GM12878 (cell line): ENCODE results near the gene PHF21B. TPM values are rescaled to one million over a fixed set of nuclear protein-coding genes. Genes with fewer than 3 reads are reported as not detected.

ENCODE experiments used
- ATAC-seq: fragments of 200-7000 bp; cut with Tn5 transposase; 3 replicates; pipeline ENCODE4 v1.9.1; 2020; ENCODE audit warnings: mild to moderate bottlenecking, moderate library complexity
- BruUV-seq: library from RNA; stranded (reverse); fragments of 400-500 nt; replicated peaks from 2 replicates; lab custom pipeline; 2021; lab: Mats Ljungman, UMichigan
- CTCF ChIA-PET: fragments of 300-600 bp; sonication (Branson Sonifier 250); formaldehyde crosslinking; extraction: SDS; loops from one replicate; lab custom pipeline; 2021; ENCODE audit warnings: inconsistent platforms; lab: Yijun Ruan, JAX
- POLR2A ChIA-PET: fragments of 350-600 bp; formaldehyde crosslinking; extraction: SDS; loops from one replicate; lab custom pipeline; 2021; ENCODE audit warnings: inconsistent platforms; lab: Charles Lee
- RAD21 ChIA-PET: fragments of 300-600 bp; sonication (Branson Sonifier 250); formaldehyde crosslinking; loops from one replicate; lab custom pipeline; 2023; ENCODE audit warnings: antibody characterized with exemption; ENCODE audit not compliant: unreplicated experiment; lab: Charles Lee
- SMC1A ChIA-PET: fragments of 300-600 bp; sonication (Branson Sonifier 250); formaldehyde crosslinking; loops from one replicate; lab custom pipeline; 2023; ENCODE audit not compliant: unreplicated experiment, uncharacterized antibody; lab: Charles Lee
- DNase-seq: peaks from one replicate; pipeline ENCODE4 v3.0.0-alpha.2; 2011; ENCODE audit warnings: low read depth, low spot score
- FAIRE-seq: peaks from 3 replicates; lab custom pipeline; 2011; peaks lifted over from hg19 to GRCh38; lab: Jason Lieb, UNC
- H2AFZ ChIP-seq: 2 replicates; pipeline ENCODE4 v1.6.0; 2011; ENCODE audit warnings: low read depth, low read length, control low read depth; ENCODE audit not compliant: control insufficient read depth
- H3K27ac ChIP-seq: 2 replicates; pipeline ENCODE4 v1.5.1; 2011; ENCODE audit warnings: control low read depth; ENCODE audit not compliant: control insufficient read depth, insufficient read depth
- H3K27me3 ChIP-seq, 2 experiments: replicated peaks in 1 of 2; 2 replicates each; pipeline versions ENCODE4 v1.6.0 to v1.6.1; 2011; ENCODE audit warnings: low read length in 1 of 2; ENCODE audit not compliant: control insufficient read depth in 2 of 2, insufficient read depth in 2 of 2
- H3K36me3 ChIP-seq, 2 experiments: 2 replicates each; pipeline ENCODE4 v1.5.1; 2011; ENCODE audit warnings: low read length in 1 of 2; ENCODE audit not compliant: control insufficient read depth in 2 of 2, insufficient read depth in 2 of 2
- H3K4me1 ChIP-seq: 2 replicates; pipeline ENCODE4 v1.6.1; 2011; ENCODE audit warnings: mild to moderate bottlenecking, low read length, moderate library complexity, mixed read lengths; ENCODE audit not compliant: control insufficient read depth, insufficient read depth
- H3K4me2 ChIP-seq: 2 replicates; pipeline ENCODE4 v1.6.0; 2011; ENCODE audit warnings: control low read depth; ENCODE audit not compliant: control insufficient read depth, insufficient read depth
- H3K4me3 ChIP-seq: fragments of 200-600 bp; sonication (generic); 2 replicates; pipeline ENCODE4 v1.5.1; 2016
- H3K79me2 ChIP-seq: 2 replicates; pipeline ENCODE4 v1.6.0; 2011; ENCODE audit warnings: low read length; ENCODE audit not compliant: control insufficient read depth, insufficient read depth
- H3K9ac ChIP-seq: 2 replicates; pipeline ENCODE4 v1.8.0; 2011; ENCODE audit warnings: low read length, control low read depth, mixed read lengths; ENCODE audit not compliant: control insufficient read depth, insufficient read depth
- H3K9me3 ChIP-seq: replicated peaks from 3 replicates; pipeline ENCODE4 v1.5.1; 2011; ENCODE audit warnings: mild to moderate bottlenecking, low read length; ENCODE audit not compliant: control insufficient read depth, insufficient read depth
- H4K20me1 ChIP-seq: 2 replicates; pipeline ENCODE4 v1.6.0; 2011; ENCODE audit not compliant: control insufficient read depth, insufficient read depth
- HCFC1 ChIP-seq: fragments of 150-350 bp; IDR thresholded peaks from 2 replicates; pipeline ENCODE4 v1.6.1; 2014; ENCODE audit warnings: low read length
- HDGF ChIP-seq: fragments of 450-650 bp; IDR thresholded peaks from 2 replicates; pipeline ENCODE4 v1.6.1; 2016; ENCODE audit warnings: antibody characterized with exemption
- IRF3 ChIP-seq: fragments of 450-650 bp; IDR thresholded peaks from 2 replicates; pipeline ENCODE4 v1.6.1; 2014; ENCODE audit warnings: mild to moderate bottlenecking
- IRF4 ChIP-seq: IDR thresholded peaks from 2 replicates; pipeline ENCODE4 v1.6.1; 2011; ENCODE audit warnings: low read depth, low read length
- JUND ChIP-seq: IDR thresholded peaks from 2 replicates; pipeline ENCODE4 v1.6.1; 2012; ENCODE audit warnings: low read depth, mild to moderate bottlenecking, low read length, improper control_type of control experiment, moderate library complexity
- KDM1A ChIP-seq: fragments of 200-600 bp; sonication (generic); IDR thresholded peaks from 2 replicates; pipeline ENCODE4 v1.6.1; 2016; ENCODE audit warnings: borderline replicate concordance
- MEF2A ChIP-seq: IDR thresholded peaks from 2 replicates; pipeline ENCODE4 v1.6.1; 2011; ENCODE audit warnings: low read depth, mild to moderate bottlenecking, low read length, moderate library complexity; ENCODE audit not compliant: insufficient read depth
- MYB ChIP-seq: fragments of 150-350 bp; IDR thresholded peaks from 2 replicates; pipeline ENCODE4 v1.6.1; 2014; ENCODE audit warnings: mild to moderate bottlenecking, low read depth, low read length, borderline replicate concordance
- NR2C1 ChIP-seq: fragments of 450-650 bp; IDR thresholded peaks from 2 replicates; pipeline ENCODE4 v1.6.1; 2017; ENCODE audit warnings: antibody characterized with exemption, mild to moderate bottlenecking, moderate library complexity
- POLR2A ChIP-seq: IDR thresholded peaks from 2 replicates; pipeline ENCODE4 v1.6.1; 2011; ENCODE audit warnings: low read depth, mild to moderate bottlenecking, low read length
- POU2F2 ChIP-seq: IDR thresholded peaks from 3 replicates; pipeline ENCODE4 v1.6.1; 2011; ENCODE audit warnings: low read depth, mild to moderate bottlenecking, low read length, borderline replicate concordance
- SMAD1 ChIP-seq: fragments of 450-650 bp; IDR thresholded peaks from 2 replicates; pipeline ENCODE4 v1.6.1; 2018; ENCODE audit warnings: mild to moderate bottlenecking, low read depth; ENCODE audit not compliant: partially characterized antibody
- SMARCA5 ChIP-seq: fragments of 450-650 bp; IDR thresholded peaks from 2 replicates; pipeline ENCODE4 v1.6.1; 2017; ENCODE audit warnings: mild to moderate bottlenecking
- SPI1 ChIP-seq: IDR thresholded peaks from 2 replicates; pipeline ENCODE4 v1.6.1; 2011; ENCODE audit warnings: low read depth, mild to moderate bottlenecking, low read length, moderate library complexity, borderline replicate concordance; ENCODE audit not compliant: insufficient read depth
- SRF ChIP-seq, 2 experiments: IDR thresholded peaks; 2 replicates each; pipeline ENCODE4 v1.6.1; 2011; ENCODE audit warnings: low read depth in 2 of 2, low read length in 2 of 2, mild to moderate bottlenecking in 1 of 2, moderate library complexity in 1 of 2
- SUPT20H ChIP-seq: IDR thresholded peaks from 2 replicates; pipeline ENCODE4 v1.6.1; 2011; ENCODE audit warnings: low read depth, mild to moderate bottlenecking, low read length, moderate library complexity, borderline replicate concordance; ENCODE audit not compliant: control insufficient read depth
- TAF1 ChIP-seq: IDR thresholded peaks from 2 replicates; pipeline ENCODE4 v1.6.1; 2011; ENCODE audit warnings: mild to moderate bottlenecking, low read depth, low read length, borderline replicate concordance
- TCF7 ChIP-seq: IDR thresholded peaks from 2 replicates; pipeline ENCODE4 v1.6.1; 2014; ENCODE audit warnings: antibody characterized with exemption, borderline replicate concordance
- USF1 ChIP-seq: IDR thresholded peaks from 2 replicates; pipeline ENCODE4 v1.6.1; 2011; ENCODE audit warnings: borderline replicate concordance, low read depth, mild to moderate bottlenecking, moderate library complexity, mixed read lengths, low read length; ENCODE audit not compliant: insufficient read depth; ENCODE audit errors: extremely low read length
- ZNF24 ChIP-seq: fragments of 450-650 bp; IDR thresholded peaks from 2 replicates; pipeline ENCODE4 v1.6.1; 2017; ENCODE audit warnings: antibody characterized with exemption, mild to moderate bottlenecking
- ZNF622 ChIP-seq: fragments of 450-650 bp; IDR thresholded peaks from 2 replicates; pipeline ENCODE4 v1.6.1; 2017; ENCODE audit warnings: mild to moderate bottlenecking, inconsistent platforms
- ZNF687 ChIP-seq: fragments of 450-650 bp; IDR thresholded peaks from 2 replicates; pipeline ENCODE4 v1.6.1; 2017; ENCODE audit warnings: mild to moderate bottlenecking, moderate library complexity
- WGBS: methylation state at CpG from one replicate; pipeline ENCODE4 v1.1.6; 2016; ENCODE audit warnings: low lambda C conversion rate; ENCODE audit not compliant: insufficient replicate concordance, insufficient coverage; ENCODE audit errors: missing lambda C conversion rate; 5-methylcytosine and 5-hydroxymethylcytosine counted together
- in situ Hi-C: fragments of 300-500 bp; cut with MboI; formaldehyde crosslinking; loops from 9 replicates; pipeline ENCODE4 v1.14.3; 2018; ENCODE audit warnings: mixed read lengths
- intact Hi-C: fragments of 100-400 bp; cut with micrococcal nuclease; formaldehyde crosslinking; loops from one replicate; pipeline ENCODE4 v1.14.2; 2022; ENCODE audit not compliant: unreplicated experiment
- polyA plus RNA-seq, 11 experiments: library from polyadenylated mRNA; depleted of rRNA in 4 of 11; unstranded in 6 of 11; stranded (reverse) in 5 of 11; fragments of >200 nt; fragmentation: Nextera tagmentation in 4 of 11; fragmentation: Illumina TruSeq in 1 of 11; extraction: Ambion mirVana in 4 of 11; extraction: Trizol in 1 of 11; gene quantifications; 1 replicate in 1 of 11; 2 replicates in 10 of 11; pipeline versions ENCODE4 v1.2.1 to v1.2.3, GENCODE V29; 2011 to 2016; ENCODE audit warnings: inconsistent platforms in 2 of 11, missing spikeins in 2 of 11, low read depth in 1 of 11
- total RNA-seq, 4 experiments: library from RNA; depleted of rRNA in 3 of 4; stranded (reverse); fragments of >200 nt in 3 of 4; fragmentation: Illumina TruSeq in 1 of 4; extraction: Trizol in 1 of 4; gene quantifications; 2 replicates each; pipeline versions ENCODE4 v1.2.1 to v1.2.3, GENCODE V29; 2013 to 2021

The PHF21B gene
- total and polyA plus RNA-seq, 10 of the 15 experiments (the other 5 are each of a cell fraction or from before 2014, with no cell fraction given) = 0.03 to 0.35 TPM; not detected in 8

- TF ChIP-seq USF1 (no peak), ZNF24 (no peak), NR2C1 (no peak), POU2F2 (no peak), ZNF622 (no peak), SMARCA5 (no peak), SMAD1 (no peak), TCF7 (no peak), SPI1 (no peak), KDM1A (no peak)
These were observed 89.6 kb downstream of the PHF21B start (continued) for GRCh38 chr22:44920183-44920582.

- intact Hi-C loops (no loop called here), in situ Hi-C loops (loop anchor here (5.0 to 25.0 kb wide), 2 partner anchors 58 to 1043 kb away; no protein-coding TSS in a partner anchor)
- ChIA-PET POLR2A (no interaction called here), RAD21 (no interaction called here), CTCF (no interaction called here), SMC1A (no interaction called here)
- no peak overlapping the region for H3K4me3 ChIP-seq
- ATAC-seq = no peak
- no peaks in the 10 kb centered on the region for H4K20me1 ChIP-seq
- no peak overlapping the region for H3K9ac ChIP-seq
- H3K36me3 ChIP-seq = no peaks in the 10 kb centered on the region
- H3K27me3 ChIP-seq = no peaks in the 10 kb centered on the region
- no TSS peak for BruUV-seq
- H3K4me2 ChIP-seq = no peak overlapping the region
- H2AFZ ChIP-seq = no peak overlapping the region
- H3K4me1 ChIP-seq = no peaks in the 10 kb centered on the region
- no peak for DNase-seq
- 39% methylated on average over 10 of the region's 10 CpGs for WGBS
- H3K27ac ChIP-seq = no peak overlapping the region
- H3K79me2 ChIP-seq = no peaks in the 10 kb centered on the region
- peaks cover 1% of the 10 kb centered on the region; the same call in 2 of the 3 replicates for H3K9me3 ChIP-seq
- FAIRE-seq = no peak
- TF ChIP-seq HCFC1 (no peak), SRF (IDR thresholded peaks at IDR 0.05; ENCODE audit: low read depth in 2 of 2, low read length in 2 of 2) (no peak), JUND (no peak), POLR2A (no peak), TAF1 (no peak), MEF2A (no peak), MYB (no peak), IRF3 (no peak), IRF4 (no peak), HDGF (no peak), ZNF687 (no peak), SUPT20H (no peak)
These were observed 90.1 kb downstream of the PHF21B start for GRCh38 chr22:44919691-44920090.
